Activated naive CD4-positive, alpha-beta T cell treated with anti-CD3 and anti-CD28 coated beads, Interleukin-2, amount 50 U/mL, for 72 hours (primary cell): ENCODE data around the gene ZYX. TPM values are rescaled to one million over a fixed set of nuclear protein-coding genes. Genes with fewer than 3 reads are reported as not detected.

Experiments
- ATAC-seq, 2 donors: fragments of 150-1000 bp; cut with Tn5 transposase; 2 replicates each; pipeline ENCODE4 v1.10.0; 2021; ENCODE audit warnings: mild to moderate bottlenecking in 2 of 2, moderate library complexity in 2 of 2
- DNase-seq, 2 donors: peaks; one replicate each; pipeline ENCODE4 v3.0.0; 2021 to 2022; ENCODE audit warnings: low spot score in 2 of 2
- H3K27ac Mint-ChIP-seq, 2 donors: one replicate each; pipeline ENCODE4 v1.8.0; 2022; ENCODE audit warnings: mild to moderate bottlenecking in 2 of 2, mixed read lengths in 2 of 2
- H3K36me3 Mint-ChIP-seq, 2 donors: one replicate each; pipeline ENCODE4 v1.8.0; 2022; ENCODE audit warnings: mixed read lengths in 2 of 2
- H3K9me3 Mint-ChIP-seq, 2 donors: one replicate each; pipeline ENCODE4 v1.8.0; 2022; ENCODE audit warnings: mixed read lengths in 2 of 2
- total RNA-seq, 2 donors: library from RNA; stranded (reverse); gene quantifications; one replicate each; pipeline ENCODE4 v1.2.3, GENCODE V29; 2022

ZYX gene
- 100 to 1,000 TPM in 1 of 2 donors, 10 to 100 TPM in 1; 75.9 to 146 TPM for total RNA-seq

- Mint-ChIP-seq H3K9me3 (no peaks in the 10 kb centered on the region), H3K36me3 (peaks cover 0 to 5% of the 10 kb centered on the region in 2 donors)
- ATAC-seq: peak; percentile 85 to 88
These were observed at the start of gene ZYX for GRCh38 chr7:143380646-143381426. Gene ZYX, plus strand, starts transcription at chr7:143381345. Its CDS starts 227 bp downstream, at chr7:143381572.

DNA sequence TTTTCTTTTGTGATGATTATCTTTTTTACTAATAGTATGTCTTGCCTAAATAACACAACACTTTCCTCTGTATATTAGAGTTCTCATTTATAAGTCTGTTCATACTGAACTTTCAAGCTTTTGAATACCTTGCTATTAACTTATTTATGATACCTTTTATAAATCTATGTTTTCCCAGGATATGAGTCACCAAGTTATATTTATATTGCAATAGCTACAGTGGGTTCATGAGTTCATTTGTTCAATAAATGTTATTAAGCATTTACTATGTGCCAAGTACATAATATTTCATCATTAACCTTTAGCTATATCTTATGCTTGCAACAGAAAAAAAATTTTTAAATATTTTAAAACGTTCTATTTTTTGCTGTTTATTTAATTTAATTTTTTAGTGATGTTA, 46.9 kb upstream of the ZYX start:
- Mint-ChIP-seq H3K9me3 (no peaks in the 10 kb centered on the region), H3K27ac (no peak overlapping the region), H3K36me3 (no peaks in the 10 kb centered on the region)

More at GRCh38 chr7:143380646-143381426, at the start of gene ZYX:
- peak; percentile 84 to 91 for DNase-seq
- peak within 1 kb of the TSS; percentile 90 to 96 for H3K27ac Mint-ChIP-seq

GRCh38 chr7:143337216-143337615, 43.9 kb upstream of the ZYX start:
- Mint-ChIP-seq H3K27ac (no peak overlapping the region), H3K9me3 (no peaks in the 10 kb centered on the region), H3K36me3 (no peaks in the 10 kb centered on the region)
- DNase-seq (no peak), ATAC-seq (peak in 1 of 2 donors; percentile 59)

More for the DNA sequence above, 46.9 kb upstream of the ZYX start:
- ATAC-seq: no peak
- no peak for DNase-seq

GRCh38 chr7:143341842-143342241, 39.3 kb upstream of the ZYX start:
- Mint-ChIP-seq H3K9me3 (no peaks in the 10 kb centered on the region), H3K27ac (no peak overlapping the region), H3K36me3 (no peaks in the 10 kb centered on the region)
- DNase-seq: no peak
- ATAC-seq: no peak

- no peaks in the 10 kb centered on the region for H3K36me3 Mint-ChIP-seq
These were observed 37.5 kb upstream of the ZYX start for GRCh38 chr7:143343596-143343995.

GRCh38 chr7:143345428-143345900, 35.7 kb upstream of the ZYX start:
- DNase-seq: peak; percentile 64 to 66
- no peaks in the 10 kb centered on the region for H3K9me3 Mint-ChIP-seq
- peak overlapping the region in 1 of 2 donors; percentile 70 for H3K27ac Mint-ChIP-seq
- peak; percentile 99 to 100 for ATAC-seq
- H3K36me3 Mint-ChIP-seq: no peaks in the 10 kb centered on the region

More at GRCh38 chr7:143343596-143343995, 37.5 kb upstream of the ZYX start:
- Mint-ChIP-seq H3K9me3 (no peaks in the 10 kb centered on the region), H3K27ac (no peak overlapping the region)
- no peak for DNase-seq
- ATAC-seq: no peak

DNA sequence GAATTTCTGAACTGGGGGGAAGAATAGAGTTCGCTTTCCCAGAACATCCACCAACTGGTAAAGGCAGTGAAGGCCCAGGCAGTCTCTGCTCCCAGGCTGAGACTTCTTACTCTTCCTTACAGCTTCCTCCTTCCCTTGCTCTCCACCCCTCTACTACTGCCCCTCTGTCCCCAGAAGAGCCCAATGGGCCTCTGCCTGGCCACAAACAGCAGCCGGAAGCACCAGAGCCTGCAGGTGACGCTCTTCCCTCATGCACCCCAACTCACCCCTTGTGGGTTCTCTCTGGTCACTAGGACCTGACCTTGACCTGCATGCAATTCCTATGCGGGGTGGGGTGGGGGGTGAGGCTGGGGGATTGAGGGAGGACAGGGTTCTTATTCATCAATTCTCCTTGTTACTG, 35.1 kb upstream of the ZYX start:
- Mint-ChIP-seq H3K27ac (peak overlapping the region in 1 of 2 donors; percentile 72), H3K9me3 (no peaks in the 10 kb centered on the region)

GRCh38 chr7:143347950-143348349, 33.2 kb upstream of the ZYX start:
- DNase-seq (no peak), ATAC-seq (no peak)
- Mint-ChIP-seq H3K27ac (no peak overlapping the region), H3K9me3 (no peaks in the 10 kb centered on the region), H3K36me3 (no peaks in the 10 kb centered on the region)

More for the DNA sequence above, 35.1 kb upstream of the ZYX start:
- H3K36me3 Mint-ChIP-seq: no peaks in the 10 kb centered on the region
- ATAC-seq (no peak), DNase-seq (no peak)

GRCh38 chr7:143351060-143351459, 30.1 kb upstream of the ZYX start:
- ATAC-seq (no peak), DNase-seq (no peak)
- H3K9me3 Mint-ChIP-seq: no peaks in the 10 kb centered on the region
- H3K36me3 Mint-ChIP-seq: no peaks in the 10 kb centered on the region
- no peak overlapping the region for H3K27ac Mint-ChIP-seq

DNA sequence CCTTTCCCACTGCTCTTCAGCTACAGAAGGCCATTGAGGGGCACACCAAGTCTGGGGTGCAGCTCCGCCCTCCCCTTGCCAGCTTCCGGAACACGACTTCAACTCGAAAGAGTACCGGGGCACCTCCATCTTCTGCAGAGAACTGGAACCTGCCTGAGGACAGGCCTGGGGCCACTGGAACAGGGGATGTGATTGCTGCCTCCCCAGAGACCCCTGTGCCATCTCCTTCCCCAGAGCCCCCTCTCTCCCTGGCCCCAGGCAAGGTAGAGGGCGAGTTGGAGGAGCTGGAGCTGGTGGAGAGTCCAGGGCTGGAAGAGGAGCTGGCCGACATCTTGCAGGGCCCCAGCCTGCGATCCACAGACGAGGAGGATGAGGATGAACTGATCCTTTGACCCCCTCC, 29.6 kb upstream of the ZYX start:
- ATAC-seq (no peak), DNase-seq (no peak)
- H3K36me3 Mint-ChIP-seq: no peaks in the 10 kb centered on the region
- no peak overlapping the region for H3K27ac Mint-ChIP-seq
- no peaks in the 10 kb centered on the region for H3K9me3 Mint-ChIP-seq

- no peak for DNase-seq
- ATAC-seq: no peak
- no peaks in the 10 kb centered on the region for H3K9me3 Mint-ChIP-seq
- H3K27ac Mint-ChIP-seq: no peak overlapping the region
- H3K36me3 Mint-ChIP-seq: no peaks in the 10 kb centered on the region
These were observed 28.6 kb upstream of the ZYX start for GRCh38 chr7:143352531-143353002.

DNA sequence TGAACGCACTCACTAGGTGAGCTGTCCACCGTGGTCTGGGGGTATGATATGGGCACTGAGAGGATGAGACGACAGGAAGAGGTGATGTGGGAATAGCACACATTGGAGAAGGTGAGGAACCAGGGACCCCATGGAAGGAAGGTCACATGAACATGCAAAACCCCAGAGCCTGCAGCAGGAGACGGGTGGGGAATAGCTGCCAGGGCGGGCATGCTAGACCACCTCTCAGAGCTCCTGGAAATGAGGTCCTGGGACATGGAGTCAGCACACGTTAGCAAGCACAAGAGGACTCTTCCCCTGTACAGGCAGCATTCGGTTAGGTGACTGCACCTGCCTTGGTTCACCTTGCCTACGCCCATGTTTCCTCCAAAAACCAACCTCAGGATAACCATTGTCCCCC, 26.8 kb upstream of the ZYX start:
- Mint-ChIP-seq H3K36me3 (no peaks in the 10 kb centered on the region), H3K9me3 (no peaks in the 10 kb centered on the region), H3K27ac (no peak overlapping the region)
- no peak for ATAC-seq
- no peak for DNase-seq

GRCh38 chr7:143354965-143355364, 26.2 kb upstream of the ZYX start:
- DNase-seq: no peak
- Mint-ChIP-seq H3K36me3 (no peaks in the 10 kb centered on the region), H3K27ac (no peak overlapping the region), H3K9me3 (no peaks in the 10 kb centered on the region)
- ATAC-seq: no peak

- no peak overlapping the region for H3K27ac Mint-ChIP-seq
- no peaks in the 10 kb centered on the region for H3K9me3 Mint-ChIP-seq
- no peak for ATAC-seq
- no peak for DNase-seq
- H3K36me3 Mint-ChIP-seq: no peaks in the 10 kb centered on the region
These were observed 25.4 kb upstream of the ZYX start for GRCh38 chr7:143355450-143356385.

- no peak for DNase-seq
- H3K27ac Mint-ChIP-seq: no peak overlapping the region
- no peaks in the 10 kb centered on the region for H3K36me3 Mint-ChIP-seq
- ATAC-seq: no peak
- H3K9me3 Mint-ChIP-seq: no peaks in the 10 kb centered on the region
These were observed 24.6 kb upstream of the ZYX start for GRCh38 chr7:143356414-143357050.

GRCh38 chr7:143358626-143359025, 22.5 kb upstream of the ZYX start:
- Mint-ChIP-seq H3K27ac (no peak overlapping the region), H3K36me3 (peaks cover 0 to 5% of the 10 kb centered on the region in 2 donors)
- ATAC-seq: no peak

More at GRCh38 chr7:143358626-143359025, 22.5 kb upstream of the ZYX start:
- DNase-seq: no peak
- H3K9me3 Mint-ChIP-seq: no peaks in the 10 kb centered on the region
